ENCODE measurements around the gene MED28.
"Not testable (repeated sequence)": the region's sequence is repeated elsewhere in the genome, so short reads cannot be mapped to it uniquely, and the experiment has no call there.

MED28 gene

GRCh38 chr4:17614416-17615299 lies at the start of gene MED28:
MED28 (plus strand) TSS chr4:17614641; CDS start chr4:17614655, 14 bp downstream.
- H3K9ac ChIP-seq (ENCODE audit: low read depth, low read length) = peak within 1 kb of the TSS; percentile 99
- no peaks in the 10 kb centered on the region for H3K27me3 ChIP-seq (ENCODE audit: control insufficient read depth, insufficient read depth, low read length)
- H3K4me1 ChIP-seq (ENCODE audit: control insufficient read depth, insufficient read depth, low read length) = no peaks in the 10 kb centered on the region
- H3K9me3 ChIP-seq (ENCODE audit: control insufficient read depth, insufficient read depth, low read length) = no peaks in the 10 kb centered on the region
- peak within 1 kb of the TSS; percentile 99 for H3K4me3 ChIP-seq (ENCODE audit: low read depth, low read length)
- peaks cover 15% of the 10 kb centered on the region for H3K36me3 ChIP-seq (ENCODE audit: control insufficient read depth, insufficient read depth, low read length)

GRCh38 chr4:17565846-17566245 lies 48.6 kb upstream of the MED28 start:
- H3K9me3 ChIP-seq (ENCODE audit: control insufficient read depth, insufficient read depth, low read length) = no peaks in the 10 kb centered on the region
- no peaks in the 10 kb centered on the region for H3K27me3 ChIP-seq (ENCODE audit: control insufficient read depth, insufficient read depth, low read length)
- H3K4me1 ChIP-seq (ENCODE audit: control insufficient read depth, insufficient read depth, low read length) = no peaks in the 10 kb centered on the region
- no peak overlapping the region for H3K4me3 ChIP-seq (ENCODE audit: low read depth, low read length)
- H3K36me3 ChIP-seq (ENCODE audit: control insufficient read depth, insufficient read depth, low read length) = no peaks in the 10 kb centered on the region
- no peak overlapping the region for H3K9ac ChIP-seq (ENCODE audit: low read depth, low read length)

GRCh38 chr4:17567271-17567670 lies 47.2 kb upstream of the MED28 start:
- Histone ChIP-seq H3K9ac (ENCODE audit: low read depth, low read length) (no peak overlapping the region), H3K36me3 (ENCODE audit: control insufficient read depth, insufficient read depth, low read length) (no peaks in the 10 kb centered on the region), H3K9me3 (ENCODE audit: control insufficient read depth, insufficient read depth, low read length) (no peaks in the 10 kb centered on the region), H3K27me3 (ENCODE audit: control insufficient read depth, insufficient read depth, low read length) (no peaks in the 10 kb centered on the region), H3K4me1 (ENCODE audit: control insufficient read depth, insufficient read depth, low read length) (no peaks in the 10 kb centered on the region), H3K4me3 (ENCODE audit: low read depth, low read length) (no peak overlapping the region)

- H3K36me3 ChIP-seq (ENCODE audit: control insufficient read depth, insufficient read depth, low read length) = no peaks in the 10 kb centered on the region
- H3K4me1 ChIP-seq (ENCODE audit: control insufficient read depth, insufficient read depth, low read length) = peaks cover 6% of the 10 kb centered on the region
- no peak overlapping the region for H3K4me3 ChIP-seq (ENCODE audit: low read depth, low read length)
- no peak overlapping the region for H3K9ac ChIP-seq (ENCODE audit: low read depth, low read length)
- no peaks in the 10 kb centered on the region for H3K9me3 ChIP-seq (ENCODE audit: control insufficient read depth, insufficient read depth, low read length)
- H3K27me3 ChIP-seq (ENCODE audit: control insufficient read depth, insufficient read depth, low read length) = peaks cover 4% of the 10 kb centered on the region
Observed at GRCh38 chr4:17574206-17574605, 40.2 kb upstream of the MED28 start.

- not testable (repeated sequence) for H3K9ac ChIP-seq (ENCODE audit: low read depth, low read length); H3K4me1 ChIP-seq (ENCODE audit: control insufficient read depth, insufficient read depth, low read length); H3K4me3 ChIP-seq (ENCODE audit: low read depth, low read length)
Observed at GRCh38 chr4:17575177-17575576, 39.3 kb upstream of the MED28 start.

GRCh38 chr4:17576932-17577664 lies 37.3 kb upstream of the MED28 start, which contains the start of gene LAP3:
LAP3 (plus strand) TSS chr4:17577198; CDS start chr4:17577466, 268 bp downstream.
- peaks cover 4% of the 10 kb centered on the region for H3K27me3 ChIP-seq (ENCODE audit: control insufficient read depth, insufficient read depth, low read length)
- peak within 1 kb of the TSS; percentile 81 for H3K9ac ChIP-seq (ENCODE audit: low read depth, low read length)
- peak within 1 kb of the TSS; percentile 76 for H3K4me3 ChIP-seq (ENCODE audit: low read depth, low read length)
- H3K9me3 ChIP-seq (ENCODE audit: control insufficient read depth, insufficient read depth, low read length) = no peaks in the 10 kb centered on the region
- H3K36me3 ChIP-seq (ENCODE audit: control insufficient read depth, insufficient read depth, low read length) = peaks cover 3% of the 10 kb centered on the region
- H3K4me1 ChIP-seq (ENCODE audit: control insufficient read depth, insufficient read depth, low read length) = peaks cover 6% of the 10 kb centered on the region

More at GRCh38 chr4:17575177-17575576, 39.3 kb upstream of the MED28 start:
- H3K9me3 ChIP-seq (ENCODE audit: control insufficient read depth, insufficient read depth, low read length); H3K27me3 ChIP-seq (ENCODE audit: control insufficient read depth, insufficient read depth, low read length); H3K36me3 ChIP-seq (ENCODE audit: control insufficient read depth, insufficient read depth, low read length): not testable (repeated sequence)

- Histone ChIP-seq H3K27me3 (ENCODE audit: control insufficient read depth, insufficient read depth, low read length) (peaks cover 4% of the 10 kb centered on the region), H3K4me3 (ENCODE audit: low read depth, low read length) (peak overlapping the region; percentile 72), H3K9ac (ENCODE audit: low read depth, low read length) (peak overlapping the region; percentile 81), H3K4me1 (ENCODE audit: control insufficient read depth, insufficient read depth, low read length) (peaks cover 6% of the 10 kb centered on the region), H3K9me3 (ENCODE audit: control insufficient read depth, insufficient read depth, low read length) (no peaks in the 10 kb centered on the region), H3K36me3 (ENCODE audit: control insufficient read depth, insufficient read depth, low read length) (peaks cover 3% of the 10 kb centered on the region)
Observed at GRCh38 chr4:17577665-17578481, 36.6 kb upstream of the MED28 start.

- Histone ChIP-seq H3K4me1 (ENCODE audit: control insufficient read depth, insufficient read depth, low read length) (peaks cover 6% of the 10 kb centered on the region), H3K36me3 (ENCODE audit: control insufficient read depth, insufficient read depth, low read length) (peaks cover 5% of the 10 kb centered on the region), H3K27me3 (ENCODE audit: control insufficient read depth, insufficient read depth, low read length) (peaks cover 4% of the 10 kb centered on the region), H3K9me3 (ENCODE audit: control insufficient read depth, insufficient read depth, low read length) (no peaks in the 10 kb centered on the region), H3K4me3 (ENCODE audit: low read depth, low read length) (peak overlapping the region; percentile 72), H3K9ac (ENCODE audit: low read depth, low read length) (no peak overlapping the region)
Observed at GRCh38 chr4:17578482-17578891, 36.0 kb upstream of the MED28 start.

GRCh38 chr4:17580969-17581368 lies 33.5 kb upstream of the MED28 start:
- Histone ChIP-seq H3K9me3 (ENCODE audit: control insufficient read depth, insufficient read depth, low read length) (no peaks in the 10 kb centered on the region), H3K36me3 (ENCODE audit: control insufficient read depth, insufficient read depth, low read length) (peaks cover 21% of the 10 kb centered on the region), H3K4me1 (ENCODE audit: control insufficient read depth, insufficient read depth, low read length) (peaks cover 6% of the 10 kb centered on the region), H3K9ac (ENCODE audit: low read depth, low read length) (no peak overlapping the region), H3K4me3 (ENCODE audit: low read depth, low read length) (no peak overlapping the region), H3K27me3 (ENCODE audit: control insufficient read depth, insufficient read depth, low read length) (peaks cover 4% of the 10 kb centered on the region)

- Histone ChIP-seq H3K9ac (ENCODE audit: low read depth, low read length) (no peak overlapping the region), H3K36me3 (ENCODE audit: control insufficient read depth, insufficient read depth, low read length) (peaks cover 21% of the 10 kb centered on the region), H3K27me3 (ENCODE audit: control insufficient read depth, insufficient read depth, low read length) (no peaks in the 10 kb centered on the region), H3K4me1 (ENCODE audit: control insufficient read depth, insufficient read depth, low read length) (peaks cover 4% of the 10 kb centered on the region), H3K9me3 (ENCODE audit: control insufficient read depth, insufficient read depth, low read length) (no peaks in the 10 kb centered on the region), H3K4me3 (ENCODE audit: low read depth, low read length) (no peak overlapping the region)
Observed at GRCh38 chr4:17583276-17583675, 31.2 kb upstream of the MED28 start.

- Histone ChIP-seq H3K36me3 (ENCODE audit: control insufficient read depth, insufficient read depth, low read length) (peaks cover 24% of the 10 kb centered on the region), H3K4me1 (ENCODE audit: control insufficient read depth, insufficient read depth, low read length) (no peaks in the 10 kb centered on the region), H3K27me3 (ENCODE audit: control insufficient read depth, insufficient read depth, low read length) (no peaks in the 10 kb centered on the region), H3K4me3 (ENCODE audit: low read depth, low read length) (no peak overlapping the region), H3K9ac (ENCODE audit: low read depth, low read length) (no peak overlapping the region), H3K9me3 (ENCODE audit: control insufficient read depth, insufficient read depth, low read length) (no peaks in the 10 kb centered on the region)
Observed at GRCh38 chr4:17583941-17584340, 30.5 kb upstream of the MED28 start.

All from iPS-15b (cell line).